Astrocyte (in vitro differentiated cells and primary cell): ENCODE results near the gene DNAJC18. TPM values are rescaled to one million over a fixed set of nuclear protein-coding genes. Genes with fewer than 3 reads are reported as not detected.

Source experiments
- DNase-seq: peaks from one replicate; pipeline ENCODE4 v3.0.0-alpha.2; 2010; ENCODE audit warnings: low read depth
- FAIRE-seq: peaks from 2 replicates; lab custom pipeline; 2011; peaks lifted over from hg19 to GRCh38; lab: Jason Lieb, UNC
- H2AFZ ChIP-seq: 2 replicates; pipeline ENCODE4 v1.6.0; 2012; ENCODE audit warnings: low read depth, low read length, inconsistent platforms
- H3K27ac ChIP-seq: 2 replicates; pipeline ENCODE4 v1.5.1; 2011; ENCODE audit warnings: low read depth, low read length, inconsistent platforms
- H3K27me3 ChIP-seq: 2 replicates; pipeline ENCODE4 v1.6.0; 2011; ENCODE audit warnings: low read length, inconsistent platforms; ENCODE audit not compliant: insufficient read depth
- H3K36me3 ChIP-seq: 2 replicates; pipeline ENCODE4 v1.5.1; 2011; ENCODE audit warnings: low read length, inconsistent platforms; ENCODE audit not compliant: insufficient read depth
- H3K4me1 ChIP-seq: 2 replicates; pipeline ENCODE4 v1.5.1; 2011; ENCODE audit warnings: low read length, inconsistent platforms; ENCODE audit not compliant: insufficient read depth
- H3K4me2 ChIP-seq: 2 replicates; pipeline ENCODE4 v1.6.0; 2012; ENCODE audit warnings: low read length, inconsistent platforms
- H3K4me3 ChIP-seq: 2 replicates; pipeline ENCODE4 v1.5.1; 2011; ENCODE audit warnings: low read depth, mild to moderate bottlenecking, low read length, inconsistent platforms; ENCODE audit not compliant: insufficient read depth
- H3K79me2 ChIP-seq: 2 replicates; pipeline ENCODE4 v1.6.0; 2012; ENCODE audit warnings: mild to moderate bottlenecking, low read length, inconsistent platforms; ENCODE audit not compliant: insufficient read depth
- H3K9ac ChIP-seq: 2 replicates; pipeline ENCODE4 v1.6.0; 2012; ENCODE audit warnings: mild to moderate bottlenecking, low read length, inconsistent platforms
- H3K9me3 ChIP-seq: 2 replicates; pipeline ENCODE4 v1.5.1; 2012; ENCODE audit warnings: low read depth, mild to moderate bottlenecking, low read length, inconsistent platforms; ENCODE audit not compliant: insufficient read depth
- H4K20me1 ChIP-seq: 2 replicates; pipeline ENCODE4 v1.6.0; 2012; ENCODE audit warnings: low read length, inconsistent platforms; ENCODE audit not compliant: insufficient read depth
- H3K27ac Mint-ChIP-seq: one replicate; pipeline ENCODE4 v1.8.0; 2021; ENCODE audit warnings: mild to moderate bottlenecking, mixed read lengths; ENCODE audit not compliant: unreplicated experiment
- H3K27me3 Mint-ChIP-seq: one replicate; pipeline ENCODE4 v1.8.0; 2021; ENCODE audit warnings: low read depth, mixed read lengths; ENCODE audit not compliant: unreplicated experiment
- H3K36me3 Mint-ChIP-seq: one replicate; pipeline ENCODE4 v1.8.0; 2021; ENCODE audit warnings: low read depth, mixed read lengths; ENCODE audit not compliant: unreplicated experiment
- H3K4me1 Mint-ChIP-seq: one replicate; pipeline ENCODE4 v1.8.0; 2021; ENCODE audit warnings: low read depth, mixed read lengths; ENCODE audit not compliant: unreplicated experiment
- H3K4me3 Mint-ChIP-seq: one replicate; pipeline ENCODE4 v1.8.0; 2021; ENCODE audit warnings: mild to moderate bottlenecking, moderate library complexity, mixed read lengths; ENCODE audit not compliant: unreplicated experiment
- H3K9me3 Mint-ChIP-seq: one replicate; pipeline ENCODE4 v1.8.0; 2021; ENCODE audit warnings: mild to moderate bottlenecking, mixed read lengths; ENCODE audit not compliant: unreplicated experiment
- EZH2 ChIP-seq: IDR thresholded peaks from 2 replicates; pipeline ENCODE4 v1.6.1; 2012; ENCODE audit warnings: mild to moderate bottlenecking, low read length, inconsistent platforms; ENCODE audit not compliant: insufficient read depth
- total RNA-seq: library from RNA; stranded (reverse); gene quantifications from 2 replicates; pipeline ENCODE4 v1.2.1, GENCODE V29; 2021
- TF ChIP-seq, protein P1 (sequence below): IDR thresholded peaks from 2 replicates; pipeline ENCODE4 v1.5.1; 2011; ENCODE audit warnings: low read depth, mild to moderate bottlenecking, inconsistent platforms, low read length, moderate library complexity; ENCODE audit not compliant: insufficient read depth

The DNAJC18 gene
- total RNA-seq, 1 donor from 2014 or later, result 18.8 TPM

GRCh38 chr5:139419226-139420192, 19.8 kb downstream of the DNAJC18 start:
- peaks cover 20% of the 10 kb centered on the region for H3K36me3 Mint-ChIP-seq
- no peaks in the 10 kb centered on the region for H3K9me3 Mint-ChIP-seq
- no peak overlapping the region for H3K4me3 Mint-ChIP-seq
- H3K36me3 ChIP-seq, result peaks cover 11% of the 10 kb centered on the region
- H3K9me3 ChIP-seq, result no peaks in the 10 kb centered on the region
- H3K27ac Mint-ChIP-seq, result no peak overlapping the region
- TF ChIP-seq, protein P1, sequence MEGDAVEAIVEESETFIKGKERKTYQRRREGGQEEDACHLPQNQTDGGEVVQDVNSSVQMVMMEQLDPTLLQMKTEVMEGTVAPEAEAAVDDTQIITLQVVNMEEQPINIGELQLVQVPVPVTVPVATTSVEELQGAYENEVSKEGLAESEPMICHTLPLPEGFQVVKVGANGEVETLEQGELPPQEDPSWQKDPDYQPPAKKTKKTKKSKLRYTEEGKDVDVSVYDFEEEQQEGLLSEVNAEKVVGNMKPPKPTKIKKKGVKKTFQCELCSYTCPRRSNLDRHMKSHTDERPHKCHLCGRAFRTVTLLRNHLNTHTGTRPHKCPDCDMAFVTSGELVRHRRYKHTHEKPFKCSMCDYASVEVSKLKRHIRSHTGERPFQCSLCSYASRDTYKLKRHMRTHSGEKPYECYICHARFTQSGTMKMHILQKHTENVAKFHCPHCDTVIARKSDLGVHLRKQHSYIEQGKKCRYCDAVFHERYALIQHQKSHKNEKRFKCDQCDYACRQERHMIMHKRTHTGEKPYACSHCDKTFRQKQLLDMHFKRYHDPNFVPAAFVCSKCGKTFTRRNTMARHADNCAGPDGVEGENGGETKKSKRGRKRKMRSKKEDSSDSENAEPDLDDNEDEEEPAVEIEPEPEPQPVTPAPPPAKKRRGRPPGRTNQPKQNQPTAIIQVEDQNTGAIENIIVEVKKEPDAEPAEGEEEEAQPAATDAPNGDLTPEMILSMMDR, result no peak
- no peak for TF ChIP-seq EZH2
- H3K79me2 ChIP-seq, result no peaks in the 10 kb centered on the region
- no peaks in the 10 kb centered on the region for H3K27me3 Mint-ChIP-seq
- no peak overlapping the region for H3K9ac ChIP-seq
- peaks cover 11% of the 10 kb centered on the region for H3K4me1 ChIP-seq
- no peaks in the 10 kb centered on the region for H4K20me1 ChIP-seq
- H3K4me2 ChIP-seq, result no peak overlapping the region
- no peak overlapping the region for H2AFZ ChIP-seq
- H3K27ac ChIP-seq, result no peak overlapping the region
- no peaks in the 10 kb centered on the region for H3K27me3 ChIP-seq
- H3K4me1 Mint-ChIP-seq, result no peaks in the 10 kb centered on the region
- no peak for DNase-seq
- FAIRE-seq, result no peak
- H3K4me3 ChIP-seq, result no peak overlapping the region

DNA sequence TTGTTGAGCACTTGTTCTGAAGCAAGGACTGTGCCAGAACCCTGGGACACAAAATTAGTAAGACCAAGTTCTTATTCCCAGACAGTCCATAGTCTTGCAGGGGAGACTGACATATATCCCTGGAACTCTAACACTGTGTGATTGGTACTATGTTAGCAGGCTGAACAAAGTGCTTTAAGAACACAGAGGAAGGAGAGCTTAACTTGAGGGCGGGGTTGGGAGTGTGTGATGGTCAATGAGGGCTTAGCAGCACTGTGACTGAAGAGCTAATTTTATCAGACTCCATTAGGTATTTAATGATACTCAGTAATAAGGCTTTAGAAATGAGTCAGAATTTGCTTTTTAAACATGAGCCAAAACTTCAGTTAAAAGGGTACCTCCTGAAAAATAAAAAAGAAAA, 20.5 kb downstream of the DNAJC18 start:
- H3K27ac Mint-ChIP-seq, result no peak overlapping the region
- no peaks in the 10 kb centered on the region for H3K4me1 Mint-ChIP-seq
- H3K27ac ChIP-seq, result no peak overlapping the region
- H3K9me3 ChIP-seq, result no peaks in the 10 kb centered on the region
- peaks cover 11% of the 10 kb centered on the region for H3K36me3 ChIP-seq
- no peak overlapping the region for H3K4me2 ChIP-seq
- H3K4me3 Mint-ChIP-seq, result no peak overlapping the region
- TF ChIP-seq, protein P1, result no peak
- TF ChIP-seq EZH2, result no peak
- H3K4me3 ChIP-seq, result no peak overlapping the region
- no peaks in the 10 kb centered on the region for H3K27me3 Mint-ChIP-seq
- no peak overlapping the region for H2AFZ ChIP-seq
- no peaks in the 10 kb centered on the region for H3K9me3 Mint-ChIP-seq
- peaks cover 24% of the 10 kb centered on the region for H3K36me3 Mint-ChIP-seq
- no peaks in the 10 kb centered on the region for H3K27me3 ChIP-seq
- H4K20me1 ChIP-seq, result no peaks in the 10 kb centered on the region
- H3K79me2 ChIP-seq, result no peaks in the 10 kb centered on the region
- no peak for DNase-seq
- H3K9ac ChIP-seq, result no peak overlapping the region
- FAIRE-seq, result no peak
- peaks cover 14% of the 10 kb centered on the region for H3K4me1 ChIP-seq

- Mint-ChIP-seq H3K27ac (no peak overlapping the region), H3K4me1 (no peaks in the 10 kb centered on the region), H3K36me3 (peaks cover 26% of the 10 kb centered on the region), H3K27me3 (no peaks in the 10 kb centered on the region), H3K9me3 (no peaks in the 10 kb centered on the region), H3K4me3 (no peak overlapping the region)
- DNase-seq, result peak; percentile 39
- peaks cover 11% of the 10 kb centered on the region for H3K36me3 ChIP-seq
- no peak overlapping the region for H3K4me2 ChIP-seq
- H2AFZ ChIP-seq, result no peak overlapping the region
- no peak overlapping the region for H3K27ac ChIP-seq
- H3K9ac ChIP-seq, result no peak overlapping the region
- TF ChIP-seq, protein P1, result no peak
- no peak for TF ChIP-seq EZH2
- no peaks in the 10 kb centered on the region for H3K27me3 ChIP-seq
- H3K9me3 ChIP-seq, result no peaks in the 10 kb centered on the region
- no peaks in the 10 kb centered on the region for H3K79me2 ChIP-seq
- H3K4me3 ChIP-seq, result no peak overlapping the region
- peaks cover 14% of the 10 kb centered on the region for H3K4me1 ChIP-seq
- no peak for FAIRE-seq
- no peaks in the 10 kb centered on the region for H4K20me1 ChIP-seq
Measured at GRCh38 chr5:139417214-139417613, 22.1 kb downstream of the DNAJC18 start.
